ENCODE results near the gene SNX13.

Gene SNX13

GRCh38 chr7:17928055-17928454 is 12.2 kb downstream of the SNX13 start:
- DNase-seq (ENCODE audit: insufficient read length, low spot score), result no peak
- FAIRE-seq, result no peak
- TF ChIP-seq POLR2AphosphoS5 (IDR thresholded peaks at IDR 0.05; ENCODE audit: low read depth, low read length), result no peak
- no peak for TF ChIP-seq POU2F2 (IDR thresholded peaks at IDR 0.05; ENCODE audit: low read depth, low read length)
- no peak for TF ChIP-seq PAX5 (IDR thresholded peaks at IDR 0.05; ENCODE audit: insufficient read depth, low read length, severe bottlenecking)
- TF ChIP-seq SPI1 (IDR thresholded peaks at IDR 0.05; ENCODE audit: low read depth, low read length), result no peak
- TF ChIP-seq POLR2A (IDR thresholded peaks at IDR 0.05; ENCODE audit: low read depth, low read length), result no peak
- no peak for TF ChIP-seq TAF1 (IDR thresholded peaks at IDR 0.05; ENCODE audit: low read depth, low read length)

GRCh38 chr7:17921857-17922416 is 18.4 kb downstream of the SNX13 start:
- DNase-seq (ENCODE audit: insufficient read length, low spot score) (no peak), FAIRE-seq (no peak)
- TF ChIP-seq POLR2A (IDR thresholded peaks at IDR 0.05; ENCODE audit: low read depth, low read length) (no peak), PAX5 (IDR thresholded peaks at IDR 0.05; ENCODE audit: insufficient read depth, low read length, severe bottlenecking) (no peak), TAF1 (IDR thresholded peaks at IDR 0.05; ENCODE audit: low read depth, low read length) (no peak), SPI1 (IDR thresholded peaks at IDR 0.05; ENCODE audit: low read depth, low read length) (no peak), POU2F2 (IDR thresholded peaks at IDR 0.05; ENCODE audit: low read depth, low read length) (no peak), POLR2AphosphoS5 (IDR thresholded peaks at IDR 0.05; ENCODE audit: low read depth, low read length) (no peak)

GRCh38 chr7:17917842-17918241 is 22.5 kb downstream of the SNX13 start:
- TF ChIP-seq PAX5 (IDR thresholded peaks at IDR 0.05; ENCODE audit: insufficient read depth, low read length, severe bottlenecking) (no peak), SPI1 (IDR thresholded peaks at IDR 0.05; ENCODE audit: low read depth, low read length) (no peak), POU2F2 (IDR thresholded peaks at IDR 0.05; ENCODE audit: low read depth, low read length) (no peak), POLR2A (IDR thresholded peaks at IDR 0.05; ENCODE audit: low read depth, low read length) (no peak), POLR2AphosphoS5 (IDR thresholded peaks at IDR 0.05; ENCODE audit: low read depth, low read length) (no peak), TAF1 (IDR thresholded peaks at IDR 0.05; ENCODE audit: low read depth, low read length) (no peak)
- DNase-seq (ENCODE audit: insufficient read length, low spot score) (no peak), FAIRE-seq (no peak)

- DNase-seq (ENCODE audit: insufficient read length, low spot score), result no peak
- TF ChIP-seq POU2F2 (IDR thresholded peaks at IDR 0.05; ENCODE audit: low read depth, low read length) (no peak), SPI1 (IDR thresholded peaks at IDR 0.05; ENCODE audit: low read depth, low read length) (no peak), PAX5 (IDR thresholded peaks at IDR 0.05; ENCODE audit: insufficient read depth, low read length, severe bottlenecking) (no peak), TAF1 (IDR thresholded peaks at IDR 0.05; ENCODE audit: low read depth, low read length) (no peak), POLR2A (IDR thresholded peaks at IDR 0.05; ENCODE audit: low read depth, low read length) (no peak), POLR2AphosphoS5 (IDR thresholded peaks at IDR 0.05; ENCODE audit: low read depth, low read length) (no peak)
- no peak for FAIRE-seq
These were observed 23.5 kb downstream of the SNX13 start for GRCh38 chr7:17916786-17917185.

GRCh38 chr7:17915796-17916195 is 24.5 kb downstream of the SNX13 start:
- no peak for FAIRE-seq
- DNase-seq (ENCODE audit: insufficient read length, low spot score), result no peak
- TF ChIP-seq POU2F2 (IDR thresholded peaks at IDR 0.05; ENCODE audit: low read depth, low read length) (no peak), POLR2A (IDR thresholded peaks at IDR 0.05; ENCODE audit: low read depth, low read length) (no peak), TAF1 (IDR thresholded peaks at IDR 0.05; ENCODE audit: low read depth, low read length) (no peak), PAX5 (IDR thresholded peaks at IDR 0.05; ENCODE audit: insufficient read depth, low read length, severe bottlenecking) (no peak), POLR2AphosphoS5 (IDR thresholded peaks at IDR 0.05; ENCODE audit: low read depth, low read length) (no peak), SPI1 (IDR thresholded peaks at IDR 0.05; ENCODE audit: low read depth, low read length) (no peak)

GRCh38 chr7:17915168-17915567 is 25.1 kb downstream of the SNX13 start:
- TF ChIP-seq POLR2AphosphoS5 (IDR thresholded peaks at IDR 0.05; ENCODE audit: low read depth, low read length), result no peak
- no peak for TF ChIP-seq PAX5 (IDR thresholded peaks at IDR 0.05; ENCODE audit: insufficient read depth, low read length, severe bottlenecking)
- TF ChIP-seq POU2F2 (IDR thresholded peaks at IDR 0.05; ENCODE audit: low read depth, low read length), result no peak
- TF ChIP-seq POLR2A (IDR thresholded peaks at IDR 0.05; ENCODE audit: low read depth, low read length), result no peak
- TF ChIP-seq TAF1 (IDR thresholded peaks at IDR 0.05; ENCODE audit: low read depth, low read length), result no peak
- TF ChIP-seq SPI1 (IDR thresholded peaks at IDR 0.05; ENCODE audit: low read depth, low read length), result no peak
- FAIRE-seq (no peak), DNase-seq (ENCODE audit: insufficient read length, low spot score) (no peak)

- TF ChIP-seq POLR2AphosphoS5 (IDR thresholded peaks at IDR 0.05; ENCODE audit: low read depth, low read length), result no peak
- FAIRE-seq (no peak), DNase-seq (ENCODE audit: insufficient read length, low spot score) (no peak)
These were observed 27.0 kb downstream of the SNX13 start for GRCh38 chr7:17913250-17913649.

- TF ChIP-seq POLR2AphosphoS5 (IDR thresholded peaks at IDR 0.05; ENCODE audit: low read depth, low read length) (no peak), SPI1 (IDR thresholded peaks at IDR 0.05; ENCODE audit: low read depth, low read length) (no peak), POLR2A (IDR thresholded peaks at IDR 0.05; ENCODE audit: low read depth, low read length) (no peak), POU2F2 (IDR thresholded peaks at IDR 0.05; ENCODE audit: low read depth, low read length) (no peak), PAX5 (IDR thresholded peaks at IDR 0.05; ENCODE audit: insufficient read depth, low read length, severe bottlenecking) (no peak), TAF1 (IDR thresholded peaks at IDR 0.05; ENCODE audit: low read depth, low read length) (no peak)
These were observed 27.6 kb downstream of the SNX13 start for GRCh38 chr7:17912536-17913235.

GRCh38 chr7:17912050-17912449 is 28.2 kb downstream of the SNX13 start:
- DNase-seq (ENCODE audit: insufficient read length, low spot score) (no peak), FAIRE-seq (no peak)
- TF ChIP-seq TAF1 (IDR thresholded peaks at IDR 0.05; ENCODE audit: low read depth, low read length) (no peak), POLR2AphosphoS5 (IDR thresholded peaks at IDR 0.05; ENCODE audit: low read depth, low read length) (no peak), SPI1 (IDR thresholded peaks at IDR 0.05; ENCODE audit: low read depth, low read length) (no peak), POU2F2 (IDR thresholded peaks at IDR 0.05; ENCODE audit: low read depth, low read length) (no peak), PAX5 (IDR thresholded peaks at IDR 0.05; ENCODE audit: insufficient read depth, low read length, severe bottlenecking) (no peak), POLR2A (IDR thresholded peaks at IDR 0.05; ENCODE audit: low read depth, low read length) (no peak)

More at GRCh38 chr7:17912536-17913235, 27.6 kb downstream of the SNX13 start:
- no peak for FAIRE-seq
- no peak for DNase-seq (ENCODE audit: insufficient read length, low spot score)
